NCI-H1930 (cell line): ENCODE data around the gene PDIK1L.

Experiments used
- DNase-seq, 2 experiments: peaks; one replicate each; lab custom pipeline; 2025; lab: John Stamatoyannopoulos, UW

PDIK1L gene

GRCh38 chr1:26111530-26112406 is at the start of gene PDIK1L:
PDIK1L (plus strand) TSS chr1:26111824; CDS start chr1:26114309, 2,485 bp downstream.
- peak; percentile 85 to 96 for DNase-seq

GRCh38 chr1:26064553-26064952 is 47.1 kb upstream of the PDIK1L start:
- DNase-seq = no peak

GRCh38 chr1:26066160-26066559 is 45.5 kb upstream of the PDIK1L start:
- no peak for DNase-seq

- DNase-seq = no peak
Measured at GRCh38 chr1:26066857-26067256, 44.8 kb upstream of the PDIK1L start.

- no peak for DNase-seq
Measured at GRCh38 chr1:26067432-26067911, 44.2 kb upstream of the PDIK1L start, which contains the start of gene TRIM63. TRIM63 (minus strand) TSS chr1:26067630; CDS start chr1:26067494, 136 bp downstream.

- DNase-seq = no peak
Measured at GRCh38 chr1:26069941-26070295, 41.7 kb upstream of the PDIK1L start.

GRCh38 chr1:26070296-26070962 is 41.2 kb upstream of the PDIK1L start:
- DNase-seq = no peak

- DNase-seq = no peak
Measured at GRCh38 chr1:26070963-26071342, 40.7 kb upstream of the PDIK1L start.

GRCh38 chr1:26072305-26072704 is 39.3 kb upstream of the PDIK1L start:
- DNase-seq = no peak

- DNase-seq = no peak
Measured at GRCh38 chr1:26075421-26076144, 36.0 kb upstream of the PDIK1L start.

GRCh38 chr1:26077524-26077923 is 34.1 kb upstream of the PDIK1L start:
- DNase-seq = no peak

- no peak for DNase-seq
Measured at GRCh38 chr1:26078286-26079177, 33.1 kb upstream of the PDIK1L start.

- DNase-seq = no peak
Measured at GRCh38 chr1:26079178-26079563, 32.5 kb upstream of the PDIK1L start.

GRCh38 chr1:26079960-26080814 is 31.4 kb upstream of the PDIK1L start:
- DNase-seq = no peak

- DNase-seq = no peak
Measured at GRCh38 chr1:26081267-26082019, 30.2 kb upstream of the PDIK1L start.

- no peak for DNase-seq
Measured at GRCh38 chr1:26082020-26082350, 29.6 kb upstream of the PDIK1L start.

GRCh38 chr1:26083208-26083607 is 28.4 kb upstream of the PDIK1L start:
- DNase-seq = no peak

GRCh38 chr1:26084091-26084561 is 27.5 kb upstream of the PDIK1L start:
- no peak for DNase-seq

- DNase-seq = no peak
Measured at GRCh38 chr1:26084844-26085243, 26.8 kb upstream of the PDIK1L start.

GRCh38 chr1:26089125-26089524 is 22.5 kb upstream of the PDIK1L start:
- DNase-seq = no peak
